ENCODE measurements around the gene DYNC1H1.
A peak's percentile ranks its signal among the peaks of the same experiment; 100 is the strongest.

The DYNC1H1 gene

DNA sequence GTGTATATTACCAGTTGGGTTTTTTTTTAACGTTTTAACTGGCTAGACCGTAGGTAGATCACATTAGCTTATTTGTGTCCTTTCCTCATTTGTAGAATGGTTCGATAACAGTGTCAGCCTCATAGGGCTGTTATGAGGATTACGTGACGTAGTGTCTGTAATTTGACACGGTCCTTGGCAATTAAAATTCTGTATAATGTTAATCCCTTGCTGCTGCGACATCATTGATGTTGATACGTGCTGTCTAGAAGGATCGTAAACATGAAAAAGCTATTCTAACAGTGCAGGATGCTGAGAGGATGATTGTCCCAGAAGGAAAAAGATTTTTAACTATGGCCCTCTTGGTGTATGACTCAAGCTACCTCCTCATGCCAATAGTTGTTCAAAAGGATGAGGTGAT lies 71.5 kb downstream of the DYNC1H1 start:
- DNase-seq (ENCODE audit: low read depth in 2 of 2) = no peak

DNA sequence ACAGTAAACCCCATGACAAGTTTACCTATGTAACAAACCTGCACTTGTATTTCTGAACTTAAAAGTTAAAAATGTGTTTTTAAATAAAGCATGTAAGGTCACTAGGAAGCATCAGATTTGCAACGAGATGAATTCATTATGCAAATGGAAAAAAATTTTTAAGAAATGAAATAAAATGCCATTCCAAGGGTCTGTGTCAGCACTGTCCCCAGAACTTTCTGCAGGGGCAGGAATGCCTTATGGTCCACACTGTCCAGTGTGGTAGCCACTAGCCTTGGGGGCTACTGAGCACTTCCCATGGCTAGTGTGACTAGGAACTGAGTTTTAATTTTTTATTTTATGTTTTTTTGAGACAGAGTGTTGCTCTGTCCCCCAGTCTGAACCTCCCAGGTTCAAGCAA lies 73.3 kb downstream of the DYNC1H1 start:
- DNase-seq (ENCODE audit: low read depth in 2 of 2) = no peak

GRCh38 chr14:102039157-102039556 lies 74.8 kb downstream of the DYNC1H1 start:
- no peak for DNase-seq (ENCODE audit: low read depth in 2 of 2)

GRCh38 chr14:102040153-102040552 lies 75.8 kb downstream of the DYNC1H1 start:
- DNase-seq (ENCODE audit: low read depth in 2 of 2) = no peak

DNA sequence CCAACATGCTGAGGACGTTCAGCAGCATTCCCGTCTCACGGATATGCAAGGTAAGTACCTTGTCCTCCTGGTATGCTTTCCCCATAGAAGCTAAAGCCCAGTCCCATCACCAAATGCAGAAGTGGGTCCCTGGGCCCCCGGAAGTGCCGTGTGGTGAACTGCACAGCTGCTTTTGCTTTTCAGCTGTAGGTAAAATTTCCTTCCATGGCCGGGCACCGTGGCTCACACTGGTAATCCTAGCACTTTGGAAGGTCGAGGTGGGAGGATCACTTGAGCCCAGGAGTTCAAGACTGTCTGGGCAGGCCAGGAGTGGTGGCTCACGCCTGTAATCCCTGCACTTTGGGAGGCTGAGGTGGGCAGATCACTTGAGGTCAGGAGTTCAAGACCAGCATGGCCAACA lies 78.3 kb downstream of the DYNC1H1 start:
- no peak for DNase-seq (ENCODE audit: low read depth in 2 of 2)

- no peak for DNase-seq (ENCODE audit: low read depth in 2 of 2)
These were observed 79.1 kb downstream of the DYNC1H1 start for GRCh38 chr14:102043251-102044025.

GRCh38 chr14:102044566-102044965 lies 80.2 kb downstream of the DYNC1H1 start:
- no peak for DNase-seq (ENCODE audit: low read depth in 2 of 2)

DNA sequence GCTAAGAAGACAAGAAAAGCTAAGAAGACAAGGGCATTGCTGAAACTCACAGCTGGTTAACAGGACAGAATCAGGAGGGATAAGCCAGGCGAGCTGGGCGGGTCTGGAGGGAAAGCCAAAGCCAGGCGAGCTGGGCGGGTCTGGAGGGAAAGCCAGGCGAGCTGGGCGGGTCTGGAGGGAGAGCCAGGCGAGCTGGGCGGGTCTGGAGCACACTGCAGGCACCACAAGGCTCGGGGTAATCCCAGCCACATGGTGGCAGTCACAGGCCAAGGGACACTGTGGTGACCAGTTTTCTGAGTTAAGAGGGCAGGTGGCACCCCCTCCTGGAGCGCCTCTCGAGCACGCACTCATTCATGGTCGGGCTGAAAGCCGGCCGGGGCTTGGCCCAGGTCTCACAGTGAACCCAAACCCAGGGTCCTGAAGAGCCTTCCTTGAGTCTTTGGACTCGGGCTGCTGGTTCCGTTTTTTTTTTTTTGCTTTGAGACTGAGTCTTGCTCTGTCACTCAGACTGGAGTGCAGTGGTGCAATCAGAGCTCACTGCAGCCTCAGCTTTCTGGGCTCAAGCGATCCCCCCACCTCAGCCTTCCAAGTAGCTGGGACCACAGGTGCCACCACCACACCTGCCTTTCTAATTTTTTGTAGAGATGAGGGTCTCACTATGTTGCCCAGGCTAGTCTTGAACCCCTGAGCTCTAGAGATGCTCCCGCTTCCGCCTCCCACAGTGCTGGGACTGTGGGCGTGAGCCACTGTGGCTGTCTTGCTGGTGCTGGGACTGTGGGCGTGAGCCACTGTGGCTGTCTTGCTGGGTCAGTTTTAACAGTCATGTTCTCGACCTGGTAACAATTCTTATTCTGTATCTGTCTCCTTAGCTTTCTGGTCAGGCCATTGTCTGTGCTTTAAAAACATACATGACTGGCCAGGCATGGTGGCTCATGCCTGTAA lies 82.2 kb downstream of the DYNC1H1 start:
- DNase-seq (ENCODE audit: low read depth in 2 of 2) = no peak

- DNase-seq (ENCODE audit: low read depth in 2 of 2) = no peak
These were observed 83.6 kb downstream of the DYNC1H1 start for GRCh38 chr14:102047808-102048540.

DNA sequence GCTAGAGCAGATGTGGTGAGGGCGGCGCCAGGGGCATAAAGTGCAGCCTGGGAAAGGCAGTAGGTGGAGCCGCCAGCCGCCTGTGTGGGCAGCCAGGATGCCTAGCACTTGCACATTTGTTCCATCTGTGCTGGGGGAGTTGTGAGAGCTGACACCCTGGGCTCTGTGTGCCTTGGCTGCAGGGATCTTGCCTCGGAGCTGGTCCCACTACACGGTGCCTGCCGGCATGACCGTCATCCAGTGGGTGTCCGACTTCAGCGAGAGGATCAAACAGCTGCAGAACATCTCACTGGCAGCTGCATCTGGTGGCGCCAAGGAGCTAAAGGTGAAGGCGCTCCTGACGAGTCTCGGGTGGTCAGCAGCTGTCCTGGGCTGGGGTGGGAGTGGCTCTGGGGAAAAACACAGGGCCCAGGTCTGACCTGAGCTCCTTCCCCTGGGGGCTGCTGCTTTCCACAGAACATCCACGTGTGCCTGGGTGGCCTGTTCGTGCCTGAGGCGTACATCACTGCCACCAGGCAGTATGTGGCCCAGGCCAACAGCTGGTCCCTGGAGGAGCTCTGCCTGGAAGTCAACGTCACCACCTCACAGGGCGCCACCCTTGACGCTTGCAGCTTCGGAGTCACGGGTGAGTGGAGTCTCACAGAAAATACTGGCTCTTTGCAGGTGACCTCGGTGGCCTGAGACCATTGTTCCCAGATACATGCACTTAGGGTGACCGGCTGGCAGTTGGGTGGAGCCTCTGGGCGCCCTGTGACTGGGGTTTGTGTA lies 85.1 kb downstream of the DYNC1H1 start:
- no peak for DNase-seq (ENCODE audit: low read depth in 2 of 2)

GRCh38 chr14:102050026-102050405 lies 85.6 kb downstream of the DYNC1H1 start:
- DNase-seq (ENCODE audit: low read depth in 2 of 2) = no peak

GRCh38 chr14:102050625-102051024 lies 86.3 kb downstream of the DYNC1H1 start:
- DNase-seq (ENCODE audit: low read depth in 2 of 2) = no peak

DNA sequence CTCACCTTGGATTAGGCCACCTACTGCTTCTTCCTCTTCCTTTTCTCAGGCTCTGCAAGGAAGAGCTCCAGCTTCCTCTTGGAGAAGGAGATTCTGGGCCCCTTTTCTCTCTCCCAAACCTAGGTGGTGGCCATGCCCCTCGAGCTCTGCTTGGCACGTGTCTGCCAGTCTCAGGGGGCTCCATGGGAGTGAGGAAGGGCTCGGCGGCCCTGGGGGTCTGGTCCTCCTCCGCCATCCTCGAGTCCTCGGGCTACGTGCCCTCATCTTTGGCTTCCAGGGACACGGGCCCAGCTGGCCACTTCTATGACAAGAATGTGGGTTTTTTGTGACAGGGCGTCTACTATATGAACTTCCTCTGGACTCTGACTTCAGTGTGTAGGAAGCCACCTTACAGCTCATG lies 88.1 kb downstream of the DYNC1H1 start:
- DNase-seq (ENCODE audit: low read depth in 2 of 2) = no peak

DNA sequence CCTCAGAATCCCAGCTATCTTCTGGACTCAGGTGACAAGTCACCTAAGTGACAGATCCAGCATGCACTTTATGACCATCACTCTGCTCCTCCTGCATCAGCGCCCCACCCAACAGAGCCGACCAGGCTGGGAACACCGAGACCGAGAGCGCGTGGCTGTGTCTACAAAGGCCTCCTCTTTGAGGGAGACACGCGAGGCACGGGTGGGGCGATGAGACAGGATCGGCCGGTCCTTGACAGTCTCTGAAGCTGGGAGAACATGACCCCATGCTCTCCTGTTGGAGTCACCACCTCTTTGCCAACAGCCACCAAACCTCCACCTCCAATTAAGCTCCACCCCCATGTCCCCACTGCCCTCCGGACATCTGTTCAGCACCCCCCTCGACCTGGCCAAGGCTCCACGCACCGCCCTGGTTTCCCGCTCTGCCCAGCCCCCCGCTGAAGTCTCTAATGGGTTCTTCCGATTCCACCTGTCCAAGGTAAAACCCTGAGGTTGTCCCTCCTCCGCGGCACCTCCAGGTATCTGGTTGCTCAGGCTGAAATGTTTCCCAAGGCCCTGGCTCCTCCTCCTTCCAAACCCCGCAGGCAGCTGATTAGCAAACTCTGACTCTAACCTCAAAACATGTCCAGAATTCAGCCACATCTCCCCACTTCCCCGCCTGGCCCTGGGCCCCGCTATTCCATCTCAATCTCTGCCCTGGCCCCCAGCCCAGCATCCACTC lies 91.0 kb downstream of the DYNC1H1 start:
- DNase-seq (ENCODE audit: low read depth in 2 of 2) = no peak

- no peak for DNase-seq (ENCODE audit: low read depth in 2 of 2)
These were observed 92.5 kb downstream of the DYNC1H1 start for GRCh38 chr14:102056694-102057442.

GRCh38 chr14:102057480-102058114 lies 93.2 kb downstream of the DYNC1H1 start:
- DNase-seq (ENCODE audit: low read depth in 2 of 2) = no peak

GRCh38 chr14:102058146-102058545 lies 93.8 kb downstream of the DYNC1H1 start:
- DNase-seq (ENCODE audit: low read depth in 2 of 2) = no peak

DNA sequence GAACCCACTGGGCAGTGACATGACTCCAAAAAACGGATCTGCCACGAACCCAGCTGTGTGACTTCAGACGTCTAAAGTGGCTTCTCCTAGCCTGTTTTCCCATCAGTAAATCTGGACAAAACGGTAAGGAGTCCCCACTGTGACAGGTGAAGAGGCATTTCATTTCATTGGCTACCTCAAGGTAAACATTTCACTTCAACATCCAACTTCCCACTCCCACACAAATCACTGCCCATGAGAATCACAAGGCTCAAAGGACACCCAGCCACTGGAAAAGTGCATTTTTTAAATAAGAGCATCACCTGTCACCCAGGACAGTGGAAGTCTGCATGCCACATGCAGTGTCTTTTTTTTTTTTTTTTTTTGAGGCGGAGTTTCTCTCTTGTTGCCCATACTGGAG lies 94.6 kb downstream of the DYNC1H1 start:
- no peak for DNase-seq (ENCODE audit: low read depth in 2 of 2)

DNA sequence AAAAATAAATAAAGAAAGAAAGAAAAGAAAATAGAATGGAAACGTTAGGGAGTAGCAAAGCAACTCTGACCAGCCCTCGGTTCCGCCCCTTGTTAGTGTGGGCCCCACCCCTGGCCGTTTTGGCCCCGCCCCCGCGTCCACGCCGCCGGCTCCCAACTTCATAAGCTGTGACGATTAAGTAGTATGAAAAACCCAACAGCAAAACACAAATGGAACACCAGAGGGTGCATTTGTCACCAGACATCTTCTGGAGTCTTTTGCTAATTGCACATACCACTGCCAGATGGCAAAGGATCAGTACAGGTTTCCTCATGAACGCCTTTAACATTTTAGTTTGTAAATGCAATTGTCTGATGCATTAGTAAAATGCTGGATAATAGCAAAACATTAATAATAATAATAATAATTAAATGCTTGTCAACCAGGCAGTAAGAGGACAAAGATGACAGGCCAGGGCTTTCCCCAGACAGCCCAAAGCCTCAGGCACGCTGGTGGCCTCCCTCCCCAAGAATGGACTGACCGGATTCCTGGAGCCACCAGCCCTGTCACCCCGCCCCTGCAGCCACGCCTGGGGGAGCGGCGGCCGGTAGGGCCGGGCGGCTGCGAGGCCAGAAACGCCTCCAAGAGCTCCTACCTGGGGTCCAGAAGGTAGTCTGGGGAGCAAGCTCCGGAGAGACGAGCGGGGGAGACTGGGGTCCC lies 98.9 kb downstream of the DYNC1H1 start:
- peak; percentile 24 to 37 for DNase-seq (ENCODE audit: low read depth in 2 of 2)

Data from stimulated activated CD8-positive, alpha-beta memory T cell treated with anti-CD3 and anti-CD28 coated beads, Interleukin-15, amount 100 ng/mL, for 4 hours (primary cell).